Fibroblast of pulmonary artery (primary cell): ENCODE measurements around the gene HAPLN1.

Experiments
- DNase-seq: peaks from one replicate; pipeline ENCODE4 v3.0.0-alpha.2; 2010; ENCODE audit warnings: low read depth
- H3K4me3 ChIP-seq: replicated peaks from 2 replicates; pipeline ENCODE4 v1.5.1; 2011; ENCODE audit warnings: low read depth, mild to moderate bottlenecking, control low read depth, low read length, moderate library complexity
- TF ChIP-seq, protein P1 (sequence below): IDR thresholded peaks from 2 replicates; pipeline ENCODE4 v1.5.1; 2011; ENCODE audit warnings: mild to moderate bottlenecking, control low read depth, low read length, inconsistent platforms; ENCODE audit errors: missing control alignments

HAPLN1 gene

DNA sequence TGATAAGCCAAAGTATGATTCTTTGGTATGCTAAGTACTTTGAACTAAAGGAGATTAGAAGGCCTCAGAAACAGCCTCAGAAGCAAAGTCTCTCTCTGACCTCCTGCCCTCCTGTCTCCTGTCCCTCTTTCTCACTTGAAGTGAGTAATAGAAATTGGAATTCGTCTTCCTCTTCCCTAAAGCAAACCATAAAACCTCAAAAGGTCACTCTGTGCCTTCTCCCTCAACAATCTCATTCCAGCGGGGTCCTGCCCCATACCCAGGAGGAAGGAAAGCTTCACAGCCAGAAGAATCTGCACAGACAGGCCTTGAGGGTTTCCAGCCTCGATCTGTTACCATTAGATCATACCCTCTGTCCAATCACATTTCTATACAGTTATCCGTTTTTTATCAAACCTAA is 87.8 kb downstream of the HAPLN1 start:
- no peak overlapping the region for H3K4me3 ChIP-seq
- peak; percentile 65 for DNase-seq
- TF ChIP-seq, protein P1, sequence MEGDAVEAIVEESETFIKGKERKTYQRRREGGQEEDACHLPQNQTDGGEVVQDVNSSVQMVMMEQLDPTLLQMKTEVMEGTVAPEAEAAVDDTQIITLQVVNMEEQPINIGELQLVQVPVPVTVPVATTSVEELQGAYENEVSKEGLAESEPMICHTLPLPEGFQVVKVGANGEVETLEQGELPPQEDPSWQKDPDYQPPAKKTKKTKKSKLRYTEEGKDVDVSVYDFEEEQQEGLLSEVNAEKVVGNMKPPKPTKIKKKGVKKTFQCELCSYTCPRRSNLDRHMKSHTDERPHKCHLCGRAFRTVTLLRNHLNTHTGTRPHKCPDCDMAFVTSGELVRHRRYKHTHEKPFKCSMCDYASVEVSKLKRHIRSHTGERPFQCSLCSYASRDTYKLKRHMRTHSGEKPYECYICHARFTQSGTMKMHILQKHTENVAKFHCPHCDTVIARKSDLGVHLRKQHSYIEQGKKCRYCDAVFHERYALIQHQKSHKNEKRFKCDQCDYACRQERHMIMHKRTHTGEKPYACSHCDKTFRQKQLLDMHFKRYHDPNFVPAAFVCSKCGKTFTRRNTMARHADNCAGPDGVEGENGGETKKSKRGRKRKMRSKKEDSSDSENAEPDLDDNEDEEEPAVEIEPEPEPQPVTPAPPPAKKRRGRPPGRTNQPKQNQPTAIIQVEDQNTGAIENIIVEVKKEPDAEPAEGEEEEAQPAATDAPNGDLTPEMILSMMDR = no peak

DNA sequence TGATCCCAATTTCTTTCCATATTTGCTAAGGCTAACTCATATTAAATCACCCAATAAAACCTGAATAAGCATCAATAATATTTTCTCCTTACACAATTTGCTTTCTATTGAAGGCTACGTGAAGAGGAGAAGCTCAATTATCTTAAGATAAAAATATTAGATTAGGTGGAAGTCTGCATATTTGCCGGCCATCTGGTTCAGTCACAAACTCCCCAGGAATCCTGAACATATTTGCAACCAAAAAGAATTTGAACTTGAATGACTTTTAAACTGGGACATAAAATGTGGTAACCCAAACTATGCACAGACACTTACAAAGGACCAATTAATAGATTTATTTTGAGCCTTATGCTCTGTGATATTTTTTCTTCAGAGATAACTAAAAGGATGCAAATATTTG is 92.3 kb downstream of the HAPLN1 start:
- TF ChIP-seq, protein P1 = no peak
- H3K4me3 ChIP-seq = no peak overlapping the region
- DNase-seq = no peak

DNA sequence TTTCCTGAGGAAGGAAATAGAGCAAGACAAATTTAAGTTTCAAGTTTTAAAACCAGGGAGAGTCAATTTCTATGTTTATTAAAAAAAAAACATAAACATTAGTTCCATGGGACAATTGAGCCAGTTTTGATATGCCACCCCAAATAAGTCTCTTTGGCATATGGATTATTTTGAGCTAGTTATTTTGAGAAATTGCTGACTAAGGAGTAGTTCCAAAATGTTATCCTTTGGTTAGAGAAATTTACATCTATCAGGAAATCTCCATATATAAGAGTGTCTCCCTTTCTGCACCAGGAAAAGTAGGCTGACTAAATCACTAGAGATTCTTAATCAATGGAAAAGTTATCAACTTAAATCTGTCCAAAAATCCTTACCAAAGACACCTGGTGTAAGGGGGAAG is 105.8 kb downstream of the HAPLN1 start:
- TF ChIP-seq, protein P1 = no peak

DNA sequence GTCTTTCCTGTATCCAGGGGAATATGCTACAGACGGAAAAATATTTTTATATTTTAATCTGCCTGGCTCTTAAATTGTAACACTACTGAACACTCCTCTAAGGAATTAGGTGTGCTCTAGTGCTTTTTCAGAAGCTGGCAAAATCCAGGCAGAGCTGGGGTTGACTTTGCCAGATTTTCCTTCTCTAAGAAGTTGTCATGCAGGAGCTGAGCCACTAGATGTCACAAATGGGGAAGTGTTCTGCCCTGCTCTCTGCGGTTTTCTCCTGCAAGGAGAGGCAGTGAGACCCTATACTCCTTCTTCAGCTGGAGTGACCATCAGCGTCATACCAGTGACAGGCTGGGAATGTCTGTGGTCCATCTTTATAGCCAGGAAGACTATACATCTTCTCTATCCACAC is 112.5 kb downstream of the HAPLN1 start:
- peak; percentile 66 for DNase-seq
- H3K4me3 ChIP-seq = no peak overlapping the region
- TF ChIP-seq, protein P1 = peak; percentile 74

More for the DNA sequence above, 105.8 kb downstream of the HAPLN1 start:
- H3K4me3 ChIP-seq = no peak overlapping the region
- no peak for DNase-seq

DNA sequence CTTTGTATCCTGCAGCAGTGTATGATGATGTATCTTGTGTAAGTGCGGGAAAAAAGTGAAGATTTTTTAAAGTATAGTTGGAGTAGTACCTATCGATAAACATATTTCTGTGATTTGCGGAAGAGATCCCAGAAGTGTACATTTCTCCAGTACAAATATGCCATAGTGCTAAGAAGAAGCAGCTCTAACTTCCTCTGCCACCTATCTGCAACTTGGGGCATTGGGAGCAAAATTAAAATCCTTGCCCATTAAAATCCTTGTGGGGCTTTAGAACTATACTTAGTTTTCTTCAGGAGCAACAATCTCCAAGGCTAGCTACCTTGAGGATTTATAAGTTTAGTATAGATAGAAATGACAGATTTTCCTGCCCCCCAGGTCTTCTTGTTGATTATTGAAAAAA is 125.4 kb downstream of the HAPLN1 start:
- no peak for DNase-seq

DNA sequence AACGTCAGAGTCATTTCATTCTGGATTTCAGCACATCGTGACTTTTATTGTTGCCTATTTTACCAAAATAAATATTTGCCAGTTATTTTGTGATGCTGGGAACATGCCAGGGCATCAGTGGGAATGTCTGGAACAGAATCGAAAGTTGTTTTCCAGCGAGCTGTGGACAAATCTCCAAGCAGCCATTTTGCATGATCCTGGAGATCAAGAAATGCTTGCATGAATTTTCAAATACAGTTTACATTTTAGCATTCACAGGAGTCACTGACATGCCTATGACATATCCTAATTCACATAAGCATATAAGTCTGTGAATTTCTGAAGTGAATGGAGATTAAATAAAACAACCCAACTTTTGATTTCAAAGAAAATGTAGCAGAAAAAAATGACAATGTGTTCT is 129.7 kb downstream of the HAPLN1 start:
- no peak for DNase-seq
- H3K4me3 ChIP-seq = no peak overlapping the region
- TF ChIP-seq, protein P1 = no peak

More for the DNA sequence above, 125.4 kb downstream of the HAPLN1 start:
- TF ChIP-seq, protein P1 = peak; percentile 37
- H3K4me3 ChIP-seq = no peak overlapping the region

DNA sequence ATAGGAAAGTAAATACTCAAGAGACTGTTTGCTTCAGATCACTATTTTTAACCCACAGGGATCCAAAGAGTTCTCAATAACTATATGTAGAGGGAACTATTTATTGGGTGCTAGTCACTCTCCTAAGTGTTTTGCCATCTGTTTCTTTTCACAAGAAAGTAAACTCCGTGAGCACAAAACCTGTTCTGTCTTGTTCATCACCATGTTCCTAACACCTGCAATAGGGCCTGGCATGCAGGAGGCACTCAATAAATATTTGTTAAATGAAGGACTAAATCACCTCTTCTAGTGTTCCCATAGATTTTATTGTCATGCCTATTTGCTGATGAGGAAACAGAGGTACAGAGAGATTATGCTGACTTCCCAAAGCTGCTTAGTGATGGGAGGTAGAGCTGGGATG is 130.9 kb downstream of the HAPLN1 start:
- no peak for DNase-seq
- H3K4me3 ChIP-seq = no peak overlapping the region
- TF ChIP-seq, protein P1 = no peak
